HCT116 (cell line): ENCODE measurements around the gene S100A2. TPM values are rescaled to one million over a fixed set of nuclear protein-coding genes. Genes with fewer than 3 reads are reported as not detected.
"Not testable (repeated sequence)": the region's sequence is repeated elsewhere in the genome, so short reads cannot be mapped to it uniquely, and the experiment has no call there.

Source experiments
- ATAC-seq: fragments of 200-7000 bp; cut with Tn5 transposase; 2 replicates; pipeline ENCODE4 v1.9.1; 2020; ENCODE audit warnings: mild to moderate bottlenecking, moderate library complexity
- BruUV-seq: library from RNA; stranded (reverse); fragments of 400-500 nt; replicated peaks from 2 replicates; lab custom pipeline; 2021; lab: Mats Ljungman, UMichigan
- CTCF ChIA-PET: fragments of 300-600 bp; sonication (Branson Sonifier 250); formaldehyde crosslinking; loops from one replicate; lab custom pipeline; 2021; ENCODE audit warnings: antibody characterized with exemption; lab: Charles Lee
- POLR2A ChIA-PET: fragments of 300-600, 350-600 bp; sonication (Branson Sonifier 250); formaldehyde crosslinking; loops from one replicate; lab custom pipeline; 2021; ENCODE audit warnings: antibody characterized with exemption; lab: Charles Lee
- RAD21 ChIA-PET, 2 experiments: fragments of 300-600 bp; sonication (Branson Sonifier 250); formaldehyde crosslinking; loops; one replicate each; lab custom pipeline; 2023; ENCODE audit warnings: low total read pairs in 2 of 2; ENCODE audit not compliant: uncharacterized antibody in 2 of 2, unreplicated experiment in 2 of 2, low non-redundant PET in 1 of 2; lab: Charles Lee
- DNase-seq: peaks from one replicate; pipeline ENCODE4 v3.0.0-alpha.2; 2010; ENCODE audit warnings: low read depth, low spot score
- H2AFZ ChIP-seq: fragments of 200-600 bp; shearing (Covaris generic), sonication (generic); 2 replicates; pipeline ENCODE4 v1.6.1; 2017; ENCODE audit warnings: low read depth, mixed run types, mixed read lengths, antibody characterized with exemption, low read length; ENCODE audit not compliant: poor library complexity, severe bottlenecking
- H3K27ac ChIP-seq: 2 replicates; pipeline ENCODE4 v1.5.1; 2012; ENCODE audit warnings: low read depth, low read length
- H3K27me3 ChIP-seq: fragments of 200-600 bp; sonication (generic); 2 replicates; pipeline ENCODE4 v1.6.1; 2016; ENCODE audit warnings: mixed run types, low read length, mixed read lengths; ENCODE audit not compliant: insufficient read depth
- H3K36me3 ChIP-seq, 2 experiments: fragments of 200-500 bp in 1 of 2; fragments of 200-600 bp in 1 of 2; sonication (Bioruptor generic) in 1 of 2; sonication (generic) in 1 of 2; 2 replicates each; pipeline versions ENCODE4 v1.5.1 to v1.6.1; 2014 to 2016; ENCODE audit warnings: low read length in 2 of 2, inconsistent platforms in 1 of 2, mixed read lengths in 1 of 2, mixed run types in 1 of 2; ENCODE audit not compliant: insufficient read depth in 2 of 2, control insufficient read depth in 1 of 2
- H3K4me1 ChIP-seq, 2 experiments: fragments of 200-600 bp in 1 of 2; sonication (generic) in 1 of 2; 2 replicates each; pipeline versions ENCODE4 v1.5.1 to v1.6.1; 2012 to 2017; ENCODE audit warnings: low read length in 2 of 2, inconsistent platforms in 1 of 2, mild to moderate bottlenecking in 1 of 2, mixed read lengths in 1 of 2, mixed run types in 1 of 2, moderate library complexity in 1 of 2; ENCODE audit not compliant: insufficient read depth in 2 of 2, control insufficient read depth in 1 of 2
- H3K4me2 ChIP-seq: fragments of 200-600 bp; sonication (generic); 2 replicates; pipeline ENCODE4 v1.6.1; 2017; ENCODE audit warnings: mixed run types, low read length, mixed read lengths
- H3K4me3 ChIP-seq, 2 experiments: fragments of 200-600 bp in 1 of 2; sonication (generic) in 1 of 2; replicated peaks in 1 of 2; 2 replicates each; pipeline ENCODE4 v1.5.1; 2011 to 2016; ENCODE audit warnings: low read length in 2 of 2, control low read depth in 1 of 2, low read depth in 1 of 2, mild to moderate bottlenecking in 1 of 2, mixed read lengths in 1 of 2, mixed run types in 1 of 2
- H3K79me2 ChIP-seq: fragments of 200-600 bp; sonication (generic); 2 replicates; pipeline ENCODE4 v1.6.1; 2017; ENCODE audit warnings: mild to moderate bottlenecking, mixed run types, low read length, moderate library complexity, mixed read lengths; ENCODE audit not compliant: insufficient read depth
- H3K9ac ChIP-seq: fragments of 200-600 bp; sonication (generic); 2 replicates; pipeline ENCODE4 v1.6.1; 2016; ENCODE audit warnings: low read length, mixed read lengths
- H3K9me2 ChIP-seq: fragments of 200-600 bp; sonication (generic), shearing (Covaris generic); 2 replicates; pipeline ENCODE4 v1.6.1; 2017; ENCODE audit warnings: mixed run types, mild to moderate bottlenecking, moderate library complexity; ENCODE audit not compliant: insufficient read depth
- H3K9me3 ChIP-seq, 2 experiments: fragments of 200-500 bp in 1 of 2; fragments of 200-600 bp in 1 of 2; sonication (Bioruptor generic) in 1 of 2; sonication (generic) in 1 of 2; 2 replicates each; pipeline ENCODE4 v1.6.1; 2014 to 2017; ENCODE audit warnings: low read length in 2 of 2, mixed read lengths in 2 of 2, inconsistent platforms in 1 of 2, low read depth in 1 of 2, mild to moderate bottlenecking in 1 of 2, mixed run types in 1 of 2, moderate library complexity in 1 of 2; ENCODE audit not compliant: control insufficient read depth in 1 of 2, insufficient read depth in 1 of 2
- H4K20me1 ChIP-seq: fragments of 200-600 bp; sonication (generic), shearing (Covaris generic); 2 replicates; pipeline ENCODE4 v1.6.1; 2017; ENCODE audit warnings: mixed run types, mild to moderate bottlenecking, moderate library complexity; ENCODE audit not compliant: insufficient read depth
- EGR1 ChIP-seq: IDR thresholded peaks from 2 replicates; pipeline ENCODE4 v1.6.1; 2012; ENCODE audit warnings: low read depth
- ELF1 ChIP-seq: IDR thresholded peaks from 2 replicates; pipeline ENCODE4 v1.6.1; 2012; ENCODE audit warnings: low read depth, borderline replicate concordance
- EZH2 ChIP-seq: fragments of 200-600 bp; sonication (generic); IDR thresholded peaks from 2 replicates; pipeline ENCODE4 v1.6.1; 2017; ENCODE audit warnings: antibody characterized with exemption, mixed run types
- JUND ChIP-seq: IDR thresholded peaks from 2 replicates; pipeline ENCODE4 v1.6.1; 2012
- TCF7L2 ChIP-seq: IDR thresholded peaks from 2 replicates; pipeline ENCODE4 v1.7.0; 2011; ENCODE audit warnings: borderline replicate concordance, inconsistent platforms; ENCODE audit not compliant: insufficient read depth, insufficient read length; ENCODE audit errors: extremely low read depth
- ZNF274 ChIP-seq: fragments of 200-500 bp; sonication (Bioruptor generic); IDR thresholded peaks from 2 replicates; pipeline ENCODE4 v1.6.1; 2014; ENCODE audit warnings: mild to moderate bottlenecking, low read depth, low read length, inconsistent platforms
- intact Hi-C: fragments of 100-400 bp; cut with micrococcal nuclease; formaldehyde crosslinking; loops from 2 replicates; pipeline ENCODE4 v1.10.0; 2022
- total RNA-seq: library from RNA; stranded (reverse); gene quantifications from one replicate; pipeline ENCODE4 v1.2.1, GENCODE V29; 2021; ENCODE audit not compliant: unreplicated experiment
- TF ChIP-seq, protein P1 (sequence below): IDR thresholded peaks from 2 replicates; pipeline ENCODE4 v1.6.1; 2012

The S100A2 gene
- total RNA-seq, 1 experiment from 2014 or later: 24.8 TPM

DNA sequence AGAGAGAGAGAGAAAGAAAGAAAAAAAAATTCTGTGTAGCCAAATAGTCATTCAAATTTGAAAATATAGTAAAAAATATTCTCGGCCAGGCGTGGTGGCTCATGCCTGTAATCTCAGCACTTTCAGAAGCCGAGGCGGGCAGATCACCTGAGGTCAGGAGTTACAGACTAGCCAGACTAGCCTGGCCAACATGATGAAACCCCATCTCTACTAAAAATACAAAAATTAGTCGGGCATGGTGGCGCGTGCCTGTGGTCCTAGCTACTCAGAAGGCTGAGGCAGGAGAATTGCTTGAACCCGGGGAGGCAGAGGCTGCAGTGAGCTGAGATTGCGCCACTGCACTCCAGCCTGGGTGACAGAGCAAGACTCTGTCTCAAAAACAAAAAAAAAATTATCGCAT is 22.4 kb upstream of the S100A2 start:
- H3K4me1 ChIP-seq, H3K27ac ChIP-seq, CTCF ChIA-PET, H3K36me3 ChIP-seq, H3K9me3 ChIP-seq, H3K9ac ChIP-seq, DNase-seq, H2AFZ ChIP-seq, H4K20me1 ChIP-seq, ATAC-seq, BruUV-seq, H3K27me3 ChIP-seq, H3K4me2 ChIP-seq, intact Hi-C loops, RAD21 ChIA-PET, H3K79me2 ChIP-seq, H3K4me3 ChIP-seq, H3K9me2 ChIP-seq: not testable (repeated sequence)
- POLR2A ChIA-PET: interaction anchor here (0.8 to 1.1 kb wide), 3 partner anchors 11 to 39 kb away, joined by 3 read pairs; partner anchors contain the start of gene S100A13

DNA sequence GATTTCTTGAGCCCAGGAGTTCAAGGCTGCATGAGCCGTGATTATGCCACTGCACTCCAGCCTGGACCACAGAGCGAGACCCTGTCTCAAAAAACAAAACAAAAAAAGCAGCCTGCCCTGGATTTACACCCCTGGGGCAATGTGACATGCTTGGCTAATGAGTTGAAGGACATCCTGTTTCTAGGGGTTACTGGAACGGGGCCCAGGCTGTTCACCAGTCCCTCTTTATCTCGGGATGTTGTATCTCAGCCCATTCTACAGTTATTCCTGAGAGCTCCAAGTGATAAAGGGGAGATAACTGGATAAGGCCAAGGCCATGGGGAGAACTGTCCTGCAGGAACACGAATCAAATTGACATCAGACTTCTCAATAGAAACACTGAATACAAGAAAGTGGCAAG is 21.7 kb upstream of the S100A2 start:
- BruUV-seq: no TSS peak
- no peak for ATAC-seq
- no peaks in the 10 kb centered on the region for H4K20me1 ChIP-seq
- H3K79me2 ChIP-seq: no peaks in the 10 kb centered on the region
- ChIA-PET CTCF (no interaction called here), POLR2A (no interaction called here), RAD21 (no interaction called here)
- H3K4me1 ChIP-seq: peaks cover 0 to 6% of the 10 kb centered on the region in 2 experiments; a peak in 2 of 4 replicates
- H3K9ac ChIP-seq: no peak overlapping the region
- no peak overlapping the region for H3K4me2 ChIP-seq
- no peaks in the 10 kb centered on the region for H3K9me2 ChIP-seq
- no peak overlapping the region for H2AFZ ChIP-seq
- no peaks in the 10 kb centered on the region for H3K36me3 ChIP-seq
- H3K9me3 ChIP-seq: no peaks in the 10 kb centered on the region
- no peak overlapping the region for H3K27ac ChIP-seq
- TF ChIP-seq ZNF274 (no peak), EGR1 (no peak), EZH2 (no peak), JUND (no peak), ELF1 (no peak), TCF7L2 (no peak)
- TF ChIP-seq, protein P1, sequence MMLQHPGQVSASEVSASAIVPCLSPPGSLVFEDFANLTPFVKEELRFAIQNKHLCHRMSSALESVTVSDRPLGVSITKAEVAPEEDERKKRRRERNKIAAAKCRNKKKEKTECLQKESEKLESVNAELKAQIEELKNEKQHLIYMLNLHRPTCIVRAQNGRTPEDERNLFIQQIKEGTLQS: no peak
- intact Hi-C loops: no loop called here
- no peak overlapping the region for H3K4me3 ChIP-seq
- no peaks in the 10 kb centered on the region for H3K27me3 ChIP-seq
- no peak for DNase-seq
